Keratinocyte (primary cell): ENCODE data around the gene MCTS1.

Source experiments
- EZH2 ChIP-seq: IDR thresholded peaks from one replicate; pipeline ENCODE4 v1.6.1; 2012; ENCODE audit warnings: inconsistent platforms, mild to moderate bottlenecking, low read length, moderate library complexity
- TF ChIP-seq, protein P1 (sequence below), 3 experiments: IDR thresholded peaks in 1 of 3; conservative IDR thresholded peaks in 1 of 3; optimal IDR thresholded peaks in 1 of 3; 2 replicates in 2 of 3; 3 replicates in 1 of 3; pipeline versions ENCODE3 to v1.5.1; 2011; ENCODE audit warnings: low read length in 3 of 3, mild to moderate bottlenecking in 3 of 3, moderate library complexity in 2 of 3, control low read depth in 1 of 3, inconsistent platforms in 1 of 3; ENCODE audit not compliant: insufficient read depth in 2 of 3; ENCODE audit errors: extremely low read depth in 1 of 3

DNA sequence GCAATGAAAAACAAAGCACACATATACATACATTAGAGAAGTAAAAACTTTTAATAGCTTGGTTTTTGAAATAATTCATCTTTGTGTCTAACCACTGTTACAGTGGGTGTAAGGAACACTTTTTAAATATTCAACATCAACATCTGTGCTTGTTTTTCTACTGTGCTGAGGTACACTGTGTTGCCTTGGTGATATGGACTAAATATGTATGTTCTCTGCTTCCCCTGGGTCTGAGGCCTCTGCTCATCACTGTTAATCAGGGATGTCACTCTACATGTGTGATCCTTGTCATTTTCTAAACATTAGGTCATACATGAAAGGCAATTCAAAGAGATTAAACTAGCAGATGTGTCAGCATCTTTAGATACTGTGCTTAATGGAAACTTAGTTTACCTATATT is 10.9 kb downstream of the MCTS1 start:
- TF ChIP-seq, protein P1, sequence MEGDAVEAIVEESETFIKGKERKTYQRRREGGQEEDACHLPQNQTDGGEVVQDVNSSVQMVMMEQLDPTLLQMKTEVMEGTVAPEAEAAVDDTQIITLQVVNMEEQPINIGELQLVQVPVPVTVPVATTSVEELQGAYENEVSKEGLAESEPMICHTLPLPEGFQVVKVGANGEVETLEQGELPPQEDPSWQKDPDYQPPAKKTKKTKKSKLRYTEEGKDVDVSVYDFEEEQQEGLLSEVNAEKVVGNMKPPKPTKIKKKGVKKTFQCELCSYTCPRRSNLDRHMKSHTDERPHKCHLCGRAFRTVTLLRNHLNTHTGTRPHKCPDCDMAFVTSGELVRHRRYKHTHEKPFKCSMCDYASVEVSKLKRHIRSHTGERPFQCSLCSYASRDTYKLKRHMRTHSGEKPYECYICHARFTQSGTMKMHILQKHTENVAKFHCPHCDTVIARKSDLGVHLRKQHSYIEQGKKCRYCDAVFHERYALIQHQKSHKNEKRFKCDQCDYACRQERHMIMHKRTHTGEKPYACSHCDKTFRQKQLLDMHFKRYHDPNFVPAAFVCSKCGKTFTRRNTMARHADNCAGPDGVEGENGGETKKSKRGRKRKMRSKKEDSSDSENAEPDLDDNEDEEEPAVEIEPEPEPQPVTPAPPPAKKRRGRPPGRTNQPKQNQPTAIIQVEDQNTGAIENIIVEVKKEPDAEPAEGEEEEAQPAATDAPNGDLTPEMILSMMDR (optimal IDR thresholded peaks at IDR 0.05 in 1 of 3, IDR thresholded peaks at IDR 0.05 in 1 of 3, conservative IDR thresholded peaks at IDR 0.05 in 1 of 3; ENCODE audit: extremely low read depth in 1 of 3, insufficient read depth in 2 of 3, low read length in 3 of 3), result no peak
- TF ChIP-seq EZH2, result no peak
